ENCODE data around the gene TGFBR2.

DNA sequence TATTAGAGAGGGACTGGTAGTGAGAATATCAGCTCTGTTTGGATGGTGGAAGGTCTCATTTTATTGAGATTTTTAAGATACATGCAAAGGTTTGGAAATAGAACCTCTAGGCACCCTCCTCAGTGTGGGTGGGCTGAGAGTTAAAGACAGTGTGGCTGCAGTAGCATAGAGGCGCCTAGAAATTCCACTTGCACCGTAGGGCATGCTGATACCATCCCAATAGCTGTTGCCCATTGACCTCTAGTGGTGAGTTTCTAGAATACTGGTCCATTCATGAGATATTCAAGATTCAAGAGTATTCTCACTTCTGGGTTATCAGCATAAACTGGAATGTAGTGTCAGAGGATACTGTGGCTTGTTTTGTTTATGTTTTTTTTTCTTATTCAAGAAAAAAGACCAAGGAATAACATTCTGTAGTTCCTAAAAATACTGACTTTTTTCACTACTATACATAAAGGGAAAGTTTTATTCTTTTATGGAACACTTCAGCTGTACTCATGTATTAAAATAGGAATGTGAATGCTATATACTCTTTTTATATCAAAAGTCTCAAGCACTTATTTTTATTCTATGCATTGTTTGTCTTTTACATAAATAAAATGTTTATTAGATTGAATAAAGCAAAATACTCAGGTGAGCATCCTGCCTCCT is 87.2 kb downstream of the TGFBR2 start:
- TF ChIP-seq GATA3 (IDR thresholded peaks at IDR 0.05; ENCODE audit: low read depth, low read length), result no peak
- TF ChIP-seq GATA2 (IDR thresholded peaks at IDR 0.05; ENCODE audit: low read depth, low read length), result 0 out of 2 replicates have a peak, but pooled peaks have one; percentile 14
